GM10266 (cell line): Measurements from ENCODE around the gene WDR72.

Source experiments
- DNase-seq: peaks from one replicate; pipeline ENCODE4 v3.0.0; 2012; ENCODE audit errors: extremely low spot score
- CTCF ChIP-seq: IDR thresholded peaks from 2 replicates; pipeline ENCODE4 v1.5.1; 2012; ENCODE audit warnings: mild to moderate bottlenecking, low read depth; ENCODE audit not compliant: control insufficient read depth, insufficient read depth; ENCODE audit errors: missing control alignments

The WDR72 gene

GRCh38 chr15:53569751-53570480 lies 189.5 kb downstream of the WDR72 start:
- TF ChIP-seq CTCF, result no peak
- DNase-seq, result no peak

DNA sequence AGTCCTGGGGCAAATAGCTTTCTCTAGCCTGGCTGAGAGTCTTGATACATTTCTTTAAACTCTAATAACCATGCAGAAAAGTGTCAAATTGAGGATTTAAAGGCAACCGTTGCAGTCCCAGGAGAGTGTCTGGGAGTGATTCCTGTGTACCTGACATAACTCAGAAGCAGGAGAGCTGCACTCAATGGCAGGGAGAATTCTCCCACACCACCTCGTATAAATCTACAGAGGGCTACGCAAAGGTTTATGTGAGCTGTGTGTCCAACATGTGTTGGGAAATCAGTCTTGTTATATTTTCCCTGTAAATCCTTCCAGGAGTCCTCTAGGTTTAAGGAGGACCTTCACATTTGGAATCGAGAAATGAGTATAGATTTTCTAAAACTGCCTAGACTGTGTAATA lies 192.6 kb downstream of the WDR72 start:
- no peak for DNase-seq

GRCh38 chr15:53565721-53566120 lies 193.7 kb downstream of the WDR72 start:
- no peak for TF ChIP-seq CTCF
- no peak for DNase-seq

More for the DNA sequence above, 192.6 kb downstream of the WDR72 start:
- TF ChIP-seq CTCF, result no peak

- TF ChIP-seq CTCF, result no peak
- no peak for DNase-seq
These were observed 194.8 kb downstream of the WDR72 start for GRCh38 chr15:53564647-53565046.

GRCh38 chr15:53563627-53564026 lies 195.8 kb downstream of the WDR72 start:
- TF ChIP-seq CTCF, result no peak

GRCh38 chr15:53559364-53560277 lies 199.8 kb downstream of the WDR72 start:
- no peak for DNase-seq
- TF ChIP-seq CTCF, result no peak

More at GRCh38 chr15:53563627-53564026, 195.8 kb downstream of the WDR72 start:
- DNase-seq, result no peak
